Sigmoid colon (tissue), 3 donors: Measurements from ENCODE around the gene FBP1.

Experiments
- CTCF ChIP-seq, 4 experiments: fragments of 450-650 bp in 3 of 4; fragments of 200-600 bp in 1 of 4; IDR thresholded peaks; one replicate each; pipeline ENCODE4 v1.5.1; 2016 to 2019; ENCODE audit warnings: antibody characterized with exemption in 4 of 4, mild to moderate bottlenecking in 3 of 4, moderate library complexity in 2 of 4
- POLR2A ChIP-seq, 2 donors: fragments of 450-650 bp; IDR thresholded peaks; one replicate each; pipeline ENCODE4 v1.6.1; 2016; ENCODE audit warnings: antibody characterized with exemption in 2 of 2, mild to moderate bottlenecking in 2 of 2, moderate library complexity in 2 of 2

- no peak for TF ChIP-seq CTCF (IDR thresholded peaks at IDR 0.05)
- no peak for TF ChIP-seq POLR2A (IDR thresholded peaks at IDR 0.05)
These were observed 38.6 kb downstream of the FBP1 start for GRCh38 chr9:94600715-94601114.
